ENCODE measurements around the gene CERKL. TPM values are rescaled to one million over a fixed set of nuclear protein-coding genes. Genes with fewer than 3 reads are reported as not detected.
A peak's percentile ranks its signal among the peaks of the same experiment; 100 is the strongest.

CERKL gene
- total and polyA plus RNA-seq, 2 experiments from 2014 or later: 1.9 to 2.3 TPM

GRCh38 chr2:181552808-181553207 lies 104.1 kb downstream of the CERKL start:
- WGBS (ENCODE audit: low lambda C conversion rate, missing lambda C conversion rate): 29% methylated on average over 1 of the region's 1 CpG
- Histone ChIP-seq H3K79me2 (no peaks in the 10 kb centered on the region), H3K9me3 (ENCODE audit: low read depth) (no peaks in the 10 kb centered on the region), H2AFZ (no peak overlapping the region), H3K9me2 (replicated peaks; ENCODE audit: insufficient read depth) (no peaks in the 10 kb centered on the region), H3K4me1 (ENCODE audit: insufficient read depth) (no peaks in the 10 kb centered on the region), H3K4me2 (no peak overlapping the region), H3K27me3 (no peaks in the 10 kb centered on the region), H3K4me3 (no peak overlapping the region), H3K27ac (no peak overlapping the region), H3K36me3 (replicated peaks; ENCODE audit: insufficient read depth, low read depth) (no peaks in the 10 kb centered on the region), H4K20me1 (ENCODE audit: insufficient read depth, poor library complexity, severe bottlenecking) (no peaks in the 10 kb centered on the region)
- TF ChIP-seq CTCF (IDR thresholded peaks at IDR 0.05; ENCODE audit: poor library complexity): no peak
- TF ChIP-seq EZH2 (IDR thresholded peaks at IDR 0.05; ENCODE audit: borderline replicate concordance): no peak
- no peak for TF ChIP-seq EZH2phosphoT487 (IDR thresholded peaks at IDR 0.05; ENCODE audit: low read depth, severe bottlenecking, unreplicated experiment)
- DNase-seq (ENCODE audit: low spot score): peak; percentile 6

- no peak for DNase-seq (ENCODE audit: low spot score)
- 61% methylated on average over 3 of the region's 3 CpGs for WGBS (ENCODE audit: low lambda C conversion rate, missing lambda C conversion rate)
- peak overlapping the region; percentile 12 for H3K4me2 ChIP-seq
- H3K9me2 ChIP-seq (replicated peaks; ENCODE audit: insufficient read depth): no peaks in the 10 kb centered on the region
- no peak overlapping the region for H3K27ac ChIP-seq
- no peak for TF ChIP-seq CTCF (IDR thresholded peaks at IDR 0.05; ENCODE audit: poor library complexity)
- TF ChIP-seq EZH2 (IDR thresholded peaks at IDR 0.05; ENCODE audit: borderline replicate concordance): no peak
- TF ChIP-seq EZH2phosphoT487 (IDR thresholded peaks at IDR 0.05; ENCODE audit: low read depth, severe bottlenecking, unreplicated experiment): no peak
- H3K4me3 ChIP-seq: no peak overlapping the region
- no peak overlapping the region for H2AFZ ChIP-seq
- H3K27me3 ChIP-seq: no peaks in the 10 kb centered on the region
- no peaks in the 10 kb centered on the region for H4K20me1 ChIP-seq (ENCODE audit: insufficient read depth, poor library complexity, severe bottlenecking)
- H3K36me3 ChIP-seq (replicated peaks; ENCODE audit: insufficient read depth, low read depth): no peaks in the 10 kb centered on the region
- no peaks in the 10 kb centered on the region for H3K9me3 ChIP-seq (ENCODE audit: low read depth)
- H3K4me1 ChIP-seq (ENCODE audit: insufficient read depth): no peaks in the 10 kb centered on the region
- no peaks in the 10 kb centered on the region for H3K79me2 ChIP-seq
Observed at GRCh38 chr2:181546086-181546485, 110.8 kb downstream of the CERKL start.

- no peak for TF ChIP-seq CTCF (IDR thresholded peaks at IDR 0.05; ENCODE audit: poor library complexity)
- Histone ChIP-seq H2AFZ (no peak overlapping the region), H3K9me2 (replicated peaks; ENCODE audit: insufficient read depth) (no peaks in the 10 kb centered on the region), H3K27me3 (no peaks in the 10 kb centered on the region), H3K36me3 (replicated peaks; ENCODE audit: insufficient read depth, low read depth) (no peaks in the 10 kb centered on the region), H3K27ac (no peak overlapping the region), H3K4me1 (ENCODE audit: insufficient read depth) (no peaks in the 10 kb centered on the region), H3K4me2 (no peak overlapping the region), H3K9me3 (ENCODE audit: low read depth) (no peaks in the 10 kb centered on the region), H3K79me2 (no peaks in the 10 kb centered on the region), H4K20me1 (ENCODE audit: insufficient read depth, poor library complexity, severe bottlenecking) (no peaks in the 10 kb centered on the region), H3K4me3 (no peak overlapping the region)
- no peak for DNase-seq (ENCODE audit: low spot score)
- 77% methylated on average over 2 of the region's 2 CpGs for WGBS (ENCODE audit: low lambda C conversion rate, missing lambda C conversion rate)
Observed at GRCh38 chr2:181542170-181542569, 114.7 kb downstream of the CERKL start.

- H3K36me3 ChIP-seq (replicated peaks; ENCODE audit: insufficient read depth, low read depth): no peaks in the 10 kb centered on the region
- no peaks in the 10 kb centered on the region for H3K9me3 ChIP-seq (ENCODE audit: low read depth)
- 91% methylated on average over 4 of the region's 4 CpGs for WGBS (ENCODE audit: low lambda C conversion rate, missing lambda C conversion rate)
- H3K9me2 ChIP-seq (replicated peaks; ENCODE audit: insufficient read depth): no peaks in the 10 kb centered on the region
- no peak for TF ChIP-seq EZH2phosphoT487 (IDR thresholded peaks at IDR 0.05; ENCODE audit: low read depth, severe bottlenecking, unreplicated experiment)
- TF ChIP-seq CTCF (IDR thresholded peaks at IDR 0.05; ENCODE audit: poor library complexity): no peak
- TF ChIP-seq EZH2 (IDR thresholded peaks at IDR 0.05; ENCODE audit: borderline replicate concordance): no peak
- no peaks in the 10 kb centered on the region for H3K27me3 ChIP-seq
- H3K4me3 ChIP-seq: no peak overlapping the region
- H2AFZ ChIP-seq: no peak overlapping the region
- H3K27ac ChIP-seq: no peak overlapping the region
- no peaks in the 10 kb centered on the region for H3K79me2 ChIP-seq
- H3K4me2 ChIP-seq: no peak overlapping the region
- no peaks in the 10 kb centered on the region for H4K20me1 ChIP-seq (ENCODE audit: insufficient read depth, poor library complexity, severe bottlenecking)
- no peaks in the 10 kb centered on the region for H3K4me1 ChIP-seq (ENCODE audit: insufficient read depth)
- DNase-seq (ENCODE audit: low spot score): no peak
Observed at GRCh38 chr2:181540421-181540820, 116.5 kb downstream of the CERKL start.
